T-helper 2 cell treated with Interferon-gamma antibody and Interleukin-4, amounts not matched to agents 100 ng/mL and 5 ng/mL, for 36 hours (primary cell): Measurements from ENCODE around the gene PLA2G15. TPM values are rescaled to one million over a fixed set of nuclear protein-coding genes. Genes with fewer than 3 reads are reported as not detected.

ENCODE experiments used
- intact Hi-C: fragments of 100-400 bp; cut with micrococcal nuclease; formaldehyde crosslinking; loops from one replicate; pipeline ENCODE4 v1.15.1; 2023
- total RNA-seq: library from RNA; stranded (reverse); gene quantifications from 2 replicates; pipeline ENCODE4 v1.2.3, GENCODE V29; 2022

Gene PLA2G15
- 9.4 TPM in 2 replicates for total RNA-seq

GRCh38 chr16:68244903-68245853 is at the start of gene PLA2G15:
Gene PLA2G15, plus strand, starts transcription at chr16:68245373. Its CDS starts 54 bp downstream, at chr16:68245427.
- intact Hi-C loops = loop anchor here (1.0 to 5.0 kb wide), 3 partner anchors 8 to 67 kb away; partner anchors contain the start of genes PRMT7, SLC7A6 and SLC7A6OS

- intact Hi-C loops = no loop called here
These were observed 47.9 kb upstream of the PLA2G15 start for GRCh38 chr16:68197250-68197649.

DNA sequence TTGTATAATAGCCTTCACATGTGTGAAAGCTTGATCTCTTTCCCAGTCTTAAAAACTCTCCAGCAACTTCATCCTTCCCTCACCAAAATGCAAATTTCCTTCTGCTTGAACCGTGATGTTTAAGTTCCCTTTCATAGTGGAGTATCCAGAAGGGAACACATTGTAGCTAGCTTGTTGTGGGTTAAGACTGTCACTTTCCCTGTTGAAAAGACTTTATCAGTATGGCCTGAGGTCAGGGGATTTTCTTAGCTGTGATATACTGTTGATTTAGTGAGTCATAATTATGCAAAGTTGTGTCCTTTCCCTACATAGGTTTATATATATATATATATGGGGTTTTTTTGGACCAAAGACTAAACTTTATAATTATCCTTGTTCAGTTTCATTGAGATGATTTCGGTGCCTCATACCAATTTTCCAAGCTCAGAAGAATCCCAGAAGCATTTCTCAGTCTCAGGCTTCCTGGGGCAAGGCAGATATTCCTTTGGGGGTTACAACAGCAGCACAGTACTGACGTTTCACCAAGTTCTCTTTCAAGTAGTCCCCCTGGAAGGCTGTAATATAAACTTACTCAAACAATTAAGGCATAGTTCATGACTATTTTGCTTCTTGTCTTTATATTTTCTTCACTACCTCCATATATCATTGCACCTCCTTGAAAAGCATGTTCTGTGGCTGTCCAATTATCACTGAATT is 44.9 kb upstream of the PLA2G15 start:
- intact Hi-C loops = no loop called here

GRCh38 chr16:68202091-68202519 is 43.1 kb upstream of the PLA2G15 start:
- intact Hi-C loops = no loop called here

- intact Hi-C loops = no loop called here
These were observed 38.9 kb upstream of the PLA2G15 start for GRCh38 chr16:68206245-68206644.

DNA sequence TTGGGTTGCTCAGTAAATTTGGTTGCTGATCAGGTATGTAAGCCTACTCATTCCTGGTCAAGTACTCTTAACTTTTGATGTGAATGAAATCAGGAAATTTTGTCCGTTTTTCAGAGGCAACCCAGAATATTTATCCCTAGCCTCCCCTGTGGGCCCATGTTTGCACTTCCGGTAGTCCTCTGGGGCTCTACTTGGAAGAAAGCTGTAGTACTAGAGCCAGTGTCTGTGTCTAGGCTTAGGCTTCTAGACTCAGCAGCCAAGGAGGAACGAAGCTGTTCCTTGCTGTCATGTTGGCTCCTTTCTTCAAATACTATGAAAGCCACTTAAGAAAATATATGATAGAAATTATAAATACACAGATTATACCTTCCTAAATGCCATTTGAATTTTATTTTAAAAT is 30.4 kb upstream of the PLA2G15 start:
- intact Hi-C loops = no loop called here

- intact Hi-C loops = no loop called here
These were observed 29.9 kb upstream of the PLA2G15 start for GRCh38 chr16:68215302-68215701.

- intact Hi-C loops = no loop called here
These were observed 28.9 kb upstream of the PLA2G15 start for GRCh38 chr16:68216240-68216639.

DNA sequence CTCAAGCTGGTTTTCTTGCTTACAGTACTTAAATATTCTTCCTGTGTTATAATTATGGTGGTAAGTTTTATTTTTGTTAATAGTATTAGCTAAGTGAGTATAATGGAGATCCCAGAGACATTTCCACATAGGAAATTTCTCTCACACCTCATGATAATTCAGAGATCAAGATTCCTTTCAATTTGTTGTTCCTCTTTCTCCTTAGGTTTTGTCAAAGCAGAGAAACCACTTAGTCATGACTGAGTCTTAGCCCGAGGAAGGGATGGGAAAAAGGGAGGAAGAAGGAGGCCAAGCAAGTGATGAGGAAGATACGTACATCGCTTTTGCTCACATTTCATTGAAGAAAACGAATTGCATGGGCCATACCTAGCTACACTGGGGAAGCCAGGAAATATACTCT is 27.7 kb upstream of the PLA2G15 start:
- intact Hi-C loops = no loop called here

- intact Hi-C loops = no loop called here
These were observed 25.3 kb upstream of the PLA2G15 start for GRCh38 chr16:68219725-68220351.

GRCh38 chr16:68223072-68223471 is 22.1 kb upstream of the PLA2G15 start:
- intact Hi-C loops = no loop called here

- intact Hi-C loops = no loop called here
These were observed 19.1 kb upstream of the PLA2G15 start for GRCh38 chr16:68226116-68226515.

DNA sequence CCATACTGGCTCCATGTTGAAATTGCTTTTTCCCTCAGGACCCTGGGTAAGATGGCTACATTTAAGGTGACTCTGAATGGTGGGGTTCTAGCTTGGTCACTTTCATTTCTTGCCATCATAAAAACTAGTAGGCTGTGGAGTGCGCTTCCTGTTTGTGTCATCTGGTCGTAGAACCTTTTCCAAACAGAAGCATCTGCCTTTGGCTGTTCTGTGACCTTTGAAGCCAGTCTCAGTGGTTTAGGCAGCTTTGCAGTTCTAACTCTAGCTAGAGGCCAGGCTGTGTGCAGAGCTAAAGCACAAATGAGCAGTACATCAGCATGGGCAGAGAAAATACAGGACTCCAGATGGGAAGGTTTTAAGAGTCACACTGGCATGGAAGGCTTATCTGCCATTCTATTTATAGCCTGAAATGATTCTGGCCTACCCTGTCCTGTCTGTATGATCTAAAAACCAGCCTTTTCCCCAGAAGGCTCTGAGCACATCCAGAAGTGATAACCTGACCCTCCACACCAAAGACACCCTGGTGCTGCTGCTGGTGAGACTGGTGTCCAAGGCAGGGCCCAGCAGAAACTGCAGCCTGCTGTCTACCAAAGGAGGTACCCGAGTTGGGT is 17.9 kb upstream of the PLA2G15 start:
- intact Hi-C loops = no loop called here

GRCh38 chr16:68227850-68228553 is 17.2 kb upstream of the PLA2G15 start:
- intact Hi-C loops = loop anchor here (2.0 kb wide), 1 partner anchor 133 kb away; no protein-coding TSS in a partner anchor

- intact Hi-C loops = loop anchor here (2.0 kb wide), 1 partner anchor 134 kb away; no protein-coding TSS in a partner anchor
These were observed 16.5 kb upstream of the PLA2G15 start for GRCh38 chr16:68228652-68229051.

DNA sequence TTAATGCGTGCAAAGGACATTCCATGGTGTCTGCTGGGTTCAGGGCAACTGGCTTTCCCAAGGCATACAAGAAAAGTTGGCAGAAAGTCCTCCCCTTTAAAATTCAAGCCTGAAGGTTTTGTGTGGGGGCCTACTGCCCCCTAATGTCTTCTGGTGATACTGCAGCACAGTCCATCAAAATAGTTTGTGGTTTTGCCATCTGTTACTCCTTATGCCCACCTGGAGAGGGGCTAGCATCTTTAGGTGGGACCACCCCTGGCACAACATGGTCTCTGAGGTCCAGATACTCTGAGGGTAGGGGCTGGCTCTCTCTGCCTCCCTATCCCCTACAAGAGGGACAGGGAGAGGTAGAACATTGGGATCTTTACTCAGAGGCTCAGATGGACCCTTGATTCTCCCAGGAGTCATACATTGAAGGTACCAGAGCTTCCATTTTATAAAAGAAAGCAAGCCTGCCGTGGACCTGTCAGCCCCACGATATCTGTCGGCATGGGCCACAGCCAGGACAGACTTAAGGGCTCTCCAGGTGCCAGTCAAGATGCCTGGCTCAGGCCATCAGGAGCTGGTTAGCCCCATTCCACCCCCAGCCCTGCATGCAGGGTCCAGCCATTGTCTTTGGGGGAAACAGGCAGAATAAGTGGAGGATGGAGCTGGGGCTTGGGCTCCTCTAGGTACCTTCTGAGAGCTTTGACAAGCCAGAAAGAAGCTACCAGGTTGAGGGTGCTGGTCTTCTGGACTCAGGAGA is 15.6 kb upstream of the PLA2G15 start:
- intact Hi-C loops = loop anchor here (2.0 kb wide), 1 partner anchor 135 kb away; no protein-coding TSS in a partner anchor

- intact Hi-C loops = no loop called here
These were observed 15.0 kb upstream of the PLA2G15 start for GRCh38 chr16:68230176-68230571.

DNA sequence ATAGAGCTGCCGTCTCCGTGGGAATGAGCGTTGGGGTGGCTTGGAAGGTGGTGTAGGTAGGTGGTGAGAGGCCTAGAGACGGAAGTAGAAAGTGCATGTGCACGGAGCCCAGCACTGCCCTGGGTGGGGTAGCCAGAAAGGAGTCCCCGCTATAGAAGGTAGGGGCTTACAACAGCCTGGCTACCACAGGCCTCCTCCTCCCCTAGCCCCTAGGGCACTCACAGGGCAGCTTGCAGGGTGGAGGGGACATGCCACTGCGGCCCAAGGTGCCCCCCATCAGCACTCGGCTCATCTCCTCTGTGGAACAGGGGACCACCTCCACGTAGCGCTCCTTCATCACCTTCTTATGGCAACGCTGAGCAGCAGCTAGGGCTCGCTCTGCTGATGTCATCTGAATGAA is 14.2 kb upstream of the PLA2G15 start:
- intact Hi-C loops = no loop called here

DNA sequence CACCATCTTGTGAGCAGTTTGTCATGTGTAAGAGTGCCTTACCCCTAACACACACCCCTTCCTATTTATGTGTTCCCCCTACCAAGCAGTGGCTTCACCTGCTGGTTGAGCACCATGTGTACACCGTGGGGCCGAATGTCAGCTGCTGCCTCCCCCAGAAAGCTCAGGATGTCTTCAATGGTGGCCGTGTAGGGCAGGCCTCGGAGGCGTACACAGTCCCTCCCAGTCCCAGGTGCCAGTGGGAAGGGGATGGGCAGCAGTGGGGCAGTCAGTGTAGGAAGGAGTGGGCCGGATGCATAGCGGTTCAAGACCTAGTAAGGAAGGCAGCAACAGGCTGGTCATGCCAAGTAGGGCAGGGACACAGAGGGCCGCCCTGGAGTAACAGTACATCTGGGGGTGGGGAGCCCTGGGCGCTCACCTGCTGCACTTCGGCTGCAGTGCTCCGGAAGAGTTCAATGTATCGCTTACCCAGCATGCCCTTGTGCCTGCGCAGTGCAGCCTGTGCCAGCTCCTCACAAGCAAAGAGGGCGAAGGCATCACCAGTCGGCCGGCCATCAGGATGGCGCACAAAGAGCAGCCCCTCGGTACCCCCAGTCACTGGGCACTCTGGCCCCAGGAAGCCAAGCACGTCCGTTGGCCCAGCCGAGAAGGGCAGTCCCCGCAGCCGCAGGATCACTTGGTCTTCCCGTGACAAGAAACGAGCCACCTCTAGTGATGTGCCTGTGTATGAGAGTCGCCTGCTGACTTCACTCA is 13.6 kb upstream of the PLA2G15 start:
- intact Hi-C loops = no loop called here
